H9 (cell line): Measurements from ENCODE around the gene FRRS1L. TPM values are rescaled to one million over a fixed set of nuclear protein-coding genes. Genes with fewer than 3 reads are reported as not detected.

Source experiments
- DNase-seq: peaks from one replicate; pipeline ENCODE4 v3.0.0-alpha.2; 2017
- H2AFZ ChIP-seq: one replicate; pipeline ENCODE4 v1.6.1; 2013; ENCODE audit warnings: mild to moderate bottlenecking, low read length, control low read depth, moderate library complexity
- H2AK5ac ChIP-seq: 2 replicates; pipeline ENCODE4 v1.6.1; 2013; ENCODE audit warnings: low read length, control low read depth, mixed read lengths; ENCODE audit not compliant: insufficient read length
- H2BK120ac ChIP-seq: one replicate; pipeline ENCODE4 v1.6.1; 2013; ENCODE audit warnings: low read depth, mild to moderate bottlenecking, low read length, control low read depth, inconsistent platforms; ENCODE audit not compliant: poor library complexity, severe bottlenecking
- H2BK12ac ChIP-seq: 2 replicates; pipeline ENCODE4 v1.6.1; 2013; ENCODE audit warnings: low read length, control low read depth, mixed read lengths, low read depth; ENCODE audit not compliant: insufficient read length
- H2BK15ac ChIP-seq: 2 replicates; pipeline ENCODE4 v1.6.1; 2013; ENCODE audit warnings: low read depth, low read length, control low read depth
- H2BK20ac ChIP-seq: one replicate; pipeline ENCODE4 v1.6.1; 2013; ENCODE audit warnings: low read depth, mild to moderate bottlenecking, low read length, control low read depth, inconsistent platforms; ENCODE audit not compliant: poor library complexity, severe bottlenecking
- H2BK5ac ChIP-seq: 2 replicates; pipeline ENCODE4 v1.6.1; 2013; ENCODE audit warnings: low read length, control low read depth, mixed read lengths; ENCODE audit not compliant: insufficient read length
- H3K14ac ChIP-seq: 2 replicates; pipeline ENCODE4 v1.6.1; 2013; ENCODE audit warnings: low read length, control low read depth; ENCODE audit not compliant: insufficient read depth
- H3K18ac ChIP-seq: 2 replicates; pipeline ENCODE4 v1.6.1; 2013; ENCODE audit warnings: low read depth, mild to moderate bottlenecking, mixed read lengths, low read length, control low read depth; ENCODE audit not compliant: insufficient read length
- H3K23ac ChIP-seq: 2 replicates; pipeline ENCODE4 v1.6.1; 2013; ENCODE audit warnings: low read length, control low read depth, mixed read lengths, low read depth; ENCODE audit not compliant: insufficient read length
- H3K23me2 ChIP-seq: 2 replicates; pipeline ENCODE4 v1.6.1; 2013; ENCODE audit warnings: low read depth, mild to moderate bottlenecking, mixed read lengths, low read length, control low read depth; ENCODE audit not compliant: insufficient read length, poor library complexity, severe bottlenecking
- H3K27ac ChIP-seq: 2 replicates; pipeline ENCODE4 v1.5.1; 2013; ENCODE audit warnings: low read length, control low read depth, mixed read lengths, low read depth; ENCODE audit not compliant: insufficient read length
- H3K27me3 ChIP-seq: 2 replicates; pipeline ENCODE4 v1.6.1; 2013; ENCODE audit warnings: low read length, control low read depth, inconsistent platforms; ENCODE audit not compliant: insufficient read depth
- H3K4ac ChIP-seq: 2 replicates; pipeline ENCODE4 v1.6.1; 2013; ENCODE audit warnings: low read depth, mild to moderate bottlenecking, control low read depth, inconsistent platforms, low read length, moderate library complexity
- H3K4me1 ChIP-seq: 2 replicates; pipeline ENCODE4 v1.6.1; 2013; ENCODE audit warnings: low read length, control low read depth, inconsistent platforms; ENCODE audit not compliant: insufficient read depth
- H3K4me2 ChIP-seq: 2 replicates; pipeline ENCODE4 v1.6.1; 2013; ENCODE audit warnings: low read length, control low read depth, mixed read lengths; ENCODE audit not compliant: insufficient read length, insufficient read depth
- H3K56ac ChIP-seq: 2 replicates; pipeline ENCODE4 v1.6.1; 2013; ENCODE audit warnings: low read depth, mild to moderate bottlenecking, mixed read lengths, low read length, control low read depth; ENCODE audit not compliant: insufficient read length
- H3K79me1 ChIP-seq: 2 replicates; pipeline ENCODE4 v1.6.1; 2013; ENCODE audit warnings: low read depth, mild to moderate bottlenecking, moderate library complexity, low read length, control low read depth, inconsistent platforms; ENCODE audit not compliant: insufficient read depth, poor library complexity, severe bottlenecking
- H3K79me2 ChIP-seq: 2 replicates; pipeline ENCODE4 v1.6.1; 2013; ENCODE audit warnings: low read length, control low read depth, inconsistent platforms; ENCODE audit not compliant: insufficient read depth
- H3K9ac ChIP-seq: 2 replicates; pipeline ENCODE4 v1.6.1; 2013; ENCODE audit warnings: low read length, control low read depth, mixed read lengths; ENCODE audit not compliant: insufficient read length; ENCODE audit errors: extremely low read depth
- H3K9me3 ChIP-seq: one replicate; pipeline ENCODE4 v1.6.1; 2013; ENCODE audit warnings: low read depth, low read length, inconsistent platforms; ENCODE audit not compliant: control insufficient read depth
- H3T11ph ChIP-seq: one replicate; pipeline ENCODE4 v1.6.1; 2013; ENCODE audit warnings: mild to moderate bottlenecking, low read length, control low read depth, inconsistent platforms
- H4K20me1 ChIP-seq: one replicate; pipeline ENCODE4 v1.6.1; 2013; ENCODE audit not compliant: control insufficient read depth, insufficient read length, insufficient read depth
- H4K5ac ChIP-seq: 2 replicates; pipeline ENCODE4 v1.6.1; 2013; ENCODE audit warnings: low read depth, mild to moderate bottlenecking, mixed read lengths, low read length, control low read depth; ENCODE audit not compliant: insufficient read length
- H4K8ac ChIP-seq: replicated peaks from 2 replicates; pipeline ENCODE4 v1.6.1; 2013; ENCODE audit warnings: low read length, control low read depth, mixed read lengths, low read depth; ENCODE audit not compliant: insufficient read length
- H4K91ac ChIP-seq: 2 replicates; pipeline ENCODE4 v1.6.1; 2013; ENCODE audit warnings: low read depth, mild to moderate bottlenecking, moderate library complexity, mixed read lengths, low read length, control low read depth; ENCODE audit not compliant: insufficient read length
- H3K27ac Mint-ChIP-seq, 3 experiments: 2 replicates in 2 of 3; 3 replicates in 1 of 3; pipeline ENCODE4 v1.8.0; 2020 to 2021; ENCODE audit warnings: mixed read lengths in 3 of 3, mild to moderate bottlenecking in 1 of 3, moderate library complexity in 1 of 3
- H3K27me3 Mint-ChIP-seq: 2 replicates; pipeline ENCODE4 v1.8.0; 2021; ENCODE audit warnings: low read depth, mild to moderate bottlenecking, moderate library complexity, mixed read lengths
- H3K36me3 Mint-ChIP-seq, 3 experiments: 2 replicates in 2 of 3; 3 replicates in 1 of 3; pipeline ENCODE4 v1.8.0; 2020 to 2021; ENCODE audit warnings: low read depth in 3 of 3, mixed read lengths in 3 of 3; ENCODE audit not compliant: insufficient read depth in 1 of 3
- H3K4me1 Mint-ChIP-seq, 2 experiments: 2 replicates each; pipeline ENCODE4 v1.8.0; 2020; ENCODE audit warnings: mixed read lengths in 2 of 2
- H3K4me3 Mint-ChIP-seq, 2 experiments: 2 replicates in 1 of 2; 3 replicates in 1 of 2; pipeline ENCODE4 v1.8.0; 2020 to 2021; ENCODE audit warnings: mild to moderate bottlenecking in 2 of 2, mixed read lengths in 2 of 2, moderate library complexity in 1 of 2
- H3K9me3 Mint-ChIP-seq, 2 experiments: 2 replicates in 1 of 2; 3 replicates in 1 of 2; pipeline ENCODE4 v1.8.0; 2020; ENCODE audit warnings: mild to moderate bottlenecking in 2 of 2, mixed read lengths in 2 of 2, moderate library complexity in 1 of 2
- WGBS: extraction: QIAGEN DNeasy Blood & Tissue Kit; methylation state at CpG from one replicate; pipeline ENCODE4 v1.1.7; 2013; ENCODE audit warnings: missing lambda C conversion rate, low lambda C conversion rate, mixed read lengths; ENCODE audit not compliant: insufficient read length; ENCODE audit errors: extremely low coverage; 5-methylcytosine and 5-hydroxymethylcytosine counted together
- total RNA-seq: library from RNA; stranded (reverse); gene quantifications from 2 replicates; pipeline ENCODE4 v1.2.1, GENCODE V29; 2021
- TF ChIP-seq, protein P1 (sequence below): fragments of 200-600 bp; sonication (generic); conservative IDR thresholded peaks from 3 replicates; pipeline ENCODE4 v1.8.0; 2021; ENCODE audit warnings: antibody characterized with exemption, mild to moderate bottlenecking

Gene FRRS1L
- total RNA-seq, 1 experiment from 2014 or later = 3.3 TPM

DNA sequence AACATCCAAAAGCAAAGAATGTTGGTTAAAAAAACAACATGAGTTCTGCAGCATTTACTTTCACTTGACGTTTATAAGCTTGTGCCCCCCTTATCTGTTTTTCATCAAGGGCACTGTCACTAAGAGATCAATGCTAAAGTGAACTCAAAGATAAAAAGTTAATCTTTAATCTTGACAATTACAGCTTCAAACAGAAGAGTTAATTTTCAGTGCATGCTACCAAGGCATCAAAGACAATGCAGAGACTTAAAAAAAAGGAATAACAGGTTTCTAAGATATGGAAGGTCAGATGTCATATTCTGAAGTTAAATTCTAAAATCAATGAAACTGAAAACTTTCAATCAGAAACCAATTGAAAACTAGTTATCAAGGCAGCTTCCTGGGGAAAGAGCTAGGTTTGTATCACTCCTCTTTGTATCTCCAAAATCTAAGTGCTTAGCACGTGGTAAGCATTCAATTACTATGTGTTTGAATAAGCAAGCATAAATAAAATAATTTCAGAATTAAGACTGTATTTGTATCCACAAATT, 84.9 kb downstream of the FRRS1L start:
- Histone ChIP-seq H3K9ac (no peak overlapping the region), H2BK15ac (no peak overlapping the region), H2BK12ac (no peak overlapping the region), H3K23me2 (no peaks in the 10 kb centered on the region), H2AK5ac (no peak overlapping the region), H3K14ac (no peak overlapping the region), H3K4me2 (no peak overlapping the region), H3K4ac (no peak overlapping the region), H2BK20ac (no peak overlapping the region), H3K56ac (no peak overlapping the region), H3K23ac (no peak overlapping the region), H3K9me3 (no peaks in the 10 kb centered on the region), H4K20me1 (no peaks in the 10 kb centered on the region), H3K18ac (no peak overlapping the region), H2AFZ (no peak overlapping the region), H3K79me2 (no peaks in the 10 kb centered on the region), H3T11ph (no peak overlapping the region), H3K4me1 (no peaks in the 10 kb centered on the region), H2BK5ac (no peak overlapping the region), H3K27ac (no peak overlapping the region), H4K5ac (no peak overlapping the region), H4K91ac (no peak overlapping the region), H3K27me3 (no peaks in the 10 kb centered on the region), H4K8ac (no peak overlapping the region), H2BK120ac (no peak overlapping the region), H3K79me1 (no peaks in the 10 kb centered on the region)
- Mint-ChIP-seq H3K9me3 (no peaks in the 10 kb centered on the region), H3K27ac (no peak overlapping the region), H3K4me1 (no peaks in the 10 kb centered on the region), H3K36me3 (peaks cover 10 to 59% (median 40%) of the 10 kb centered on the region in 3 experiments; a peak in 5 of 7 replicates), H3K4me3 (no peak overlapping the region), H3K27me3 (no peaks in the 10 kb centered on the region)
- no CpG with 5 or more reads among the region's 2 CpGs for WGBS
- DNase-seq = no peak
- TF ChIP-seq, protein P1, sequence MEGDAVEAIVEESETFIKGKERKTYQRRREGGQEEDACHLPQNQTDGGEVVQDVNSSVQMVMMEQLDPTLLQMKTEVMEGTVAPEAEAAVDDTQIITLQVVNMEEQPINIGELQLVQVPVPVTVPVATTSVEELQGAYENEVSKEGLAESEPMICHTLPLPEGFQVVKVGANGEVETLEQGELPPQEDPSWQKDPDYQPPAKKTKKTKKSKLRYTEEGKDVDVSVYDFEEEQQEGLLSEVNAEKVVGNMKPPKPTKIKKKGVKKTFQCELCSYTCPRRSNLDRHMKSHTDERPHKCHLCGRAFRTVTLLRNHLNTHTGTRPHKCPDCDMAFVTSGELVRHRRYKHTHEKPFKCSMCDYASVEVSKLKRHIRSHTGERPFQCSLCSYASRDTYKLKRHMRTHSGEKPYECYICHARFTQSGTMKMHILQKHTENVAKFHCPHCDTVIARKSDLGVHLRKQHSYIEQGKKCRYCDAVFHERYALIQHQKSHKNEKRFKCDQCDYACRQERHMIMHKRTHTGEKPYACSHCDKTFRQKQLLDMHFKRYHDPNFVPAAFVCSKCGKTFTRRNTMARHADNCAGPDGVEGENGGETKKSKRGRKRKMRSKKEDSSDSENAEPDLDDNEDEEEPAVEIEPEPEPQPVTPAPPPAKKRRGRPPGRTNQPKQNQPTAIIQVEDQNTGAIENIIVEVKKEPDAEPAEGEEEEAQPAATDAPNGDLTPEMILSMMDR = no peak

Other genes starting within 250 kb of the FRRS1L start
- gene ELP1, start 233.1 kb downstream of the FRRS1L start, total RNA-seq = 34.7 and 38.7 TPM in 2 replicates
- 10.9 and 11.7 TPM in 2 replicates for gene ABITRAM, start 232.8 kb downstream of the FRRS1L start, total RNA-seq
- gene CTNNAL1, start 153.8 kb downstream of the FRRS1L start, total RNA-seq = 51.9 and 52.9 TPM in 2 replicates
- 37.9 and 38.3 TPM in 2 replicates for gene TMEM245, start 47.3 kb downstream of the FRRS1L start, total RNA-seq
- 18.9 and 19.7 TPM in 2 replicates for gene EPB41L4B, start 153.8 kb upstream of the FRRS1L start, total RNA-seq